Measurements from ENCODE around the gene WDR74.

DNA sequence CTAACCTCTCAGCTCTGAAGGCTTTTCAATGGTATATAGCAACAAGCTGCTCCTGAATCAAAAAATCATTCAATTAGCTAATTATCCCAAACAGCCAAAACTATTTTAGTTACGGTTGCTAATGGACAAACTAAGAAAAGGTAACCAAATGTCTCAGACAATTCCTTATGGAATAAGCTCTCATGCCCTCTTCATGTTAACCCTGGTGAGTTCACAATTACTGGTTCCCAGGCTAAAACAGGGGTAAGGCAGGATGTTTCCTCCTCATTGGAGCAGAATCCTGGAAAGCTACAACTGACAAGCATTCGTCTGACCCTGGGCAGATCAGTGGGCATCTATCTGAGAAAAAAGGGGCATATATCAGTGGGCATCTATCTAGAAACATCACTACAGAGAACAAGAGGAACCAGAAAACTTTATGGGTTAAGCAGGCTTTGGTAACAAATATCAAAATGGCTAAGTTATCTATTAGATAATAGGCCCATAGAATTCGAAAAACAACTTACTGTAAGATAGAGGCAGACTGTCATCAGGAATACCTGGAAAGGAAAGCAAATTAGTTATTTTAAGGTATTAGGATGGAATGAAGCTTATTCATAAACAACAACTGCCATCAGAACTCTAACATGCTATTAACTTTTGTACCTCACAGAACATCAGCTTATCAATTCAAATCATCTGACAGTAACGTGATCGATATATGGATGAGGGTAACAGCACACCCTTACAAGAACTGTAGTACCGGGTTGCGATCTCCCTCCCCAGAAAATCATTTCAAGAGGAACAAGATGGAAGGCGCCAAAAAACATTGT, 14.8 kb upstream of the WDR74 start:
- TF ChIP-seq POLR2A (IDR thresholded peaks at IDR 0.05; ENCODE audit: low read depth, low read length): no peak; the same call in 1 of the 2 replicates
- no peak for TF ChIP-seq TAF1 (IDR thresholded peaks at IDR 0.05; ENCODE audit: low read depth, low read length)
- peak; percentile 40; the same call in 1 of the 2 replicates for TF ChIP-seq POLR2AphosphoS5 (IDR thresholded peaks at IDR 0.05; ENCODE audit: low read depth, low read length)

Data from GM12891 (cell line).